PFSK-1 (cell line): Measurements from ENCODE around the gene OSBPL3.

Experiments used
- FOXP2 ChIP-seq: optimal IDR thresholded peaks from 2 replicates; pipeline ENCODE3; 2011; ENCODE audit warnings: borderline replicate concordance, control low read depth, inconsistent platforms; ENCODE audit not compliant: insufficient read depth; ENCODE audit errors: extremely low read length, extremely low read depth
- POLR2AphosphoS5 ChIP-seq: IDR thresholded peaks from 2 replicates; pipeline ENCODE4 v1.6.1; 2012; ENCODE audit warnings: low read depth, mild to moderate bottlenecking, control low read depth, low read length, moderate library complexity
- SIN3A ChIP-seq: IDR thresholded peaks from 2 replicates; pipeline ENCODE4 v1.6.1; 2012; ENCODE audit warnings: mild to moderate bottlenecking, low read length, moderate library complexity, borderline replicate concordance; ENCODE audit not compliant: insufficient read depth
- TAF1 ChIP-seq: IDR thresholded peaks from 2 replicates; pipeline ENCODE4 v1.6.1; 2012; ENCODE audit warnings: low read length, control low read depth, borderline replicate concordance; ENCODE audit not compliant: insufficient read depth
- TF ChIP-seq, protein P1 (sequence below), 2 experiments: IDR thresholded peaks; 2 replicates each; pipeline versions ENCODE4 v1.6.1 to v1.8.0; 2011 to 2012; ENCODE audit warnings: low read depth in 2 of 2, low read length in 2 of 2, control low read depth in 1 of 2, inconsistent platforms in 1 of 2, mild to moderate bottlenecking in 1 of 2, moderate library complexity in 1 of 2; ENCODE audit not compliant: insufficient read depth in 1 of 2

DNA sequence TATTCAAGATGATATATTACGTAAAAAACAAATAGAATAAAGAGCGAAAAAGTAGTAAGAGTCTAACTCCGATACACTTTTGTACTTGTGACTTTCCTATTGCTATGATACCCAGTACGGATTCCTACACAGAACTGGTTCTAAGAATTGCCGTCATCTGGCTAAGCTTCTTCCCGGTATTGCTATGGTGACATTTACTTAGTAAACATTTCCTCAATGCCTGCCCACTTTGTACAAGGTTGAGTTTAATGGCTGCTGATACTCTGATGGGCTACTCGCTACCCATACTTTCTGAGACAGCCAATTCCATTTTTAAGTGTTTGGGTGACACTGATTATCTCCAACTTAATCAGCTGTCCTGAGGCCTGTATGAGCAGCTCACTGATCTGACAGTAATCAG is 55.6 kb downstream of the OSBPL3 start:
- no peak for TF ChIP-seq SIN3A
- TF ChIP-seq, protein P1, sequence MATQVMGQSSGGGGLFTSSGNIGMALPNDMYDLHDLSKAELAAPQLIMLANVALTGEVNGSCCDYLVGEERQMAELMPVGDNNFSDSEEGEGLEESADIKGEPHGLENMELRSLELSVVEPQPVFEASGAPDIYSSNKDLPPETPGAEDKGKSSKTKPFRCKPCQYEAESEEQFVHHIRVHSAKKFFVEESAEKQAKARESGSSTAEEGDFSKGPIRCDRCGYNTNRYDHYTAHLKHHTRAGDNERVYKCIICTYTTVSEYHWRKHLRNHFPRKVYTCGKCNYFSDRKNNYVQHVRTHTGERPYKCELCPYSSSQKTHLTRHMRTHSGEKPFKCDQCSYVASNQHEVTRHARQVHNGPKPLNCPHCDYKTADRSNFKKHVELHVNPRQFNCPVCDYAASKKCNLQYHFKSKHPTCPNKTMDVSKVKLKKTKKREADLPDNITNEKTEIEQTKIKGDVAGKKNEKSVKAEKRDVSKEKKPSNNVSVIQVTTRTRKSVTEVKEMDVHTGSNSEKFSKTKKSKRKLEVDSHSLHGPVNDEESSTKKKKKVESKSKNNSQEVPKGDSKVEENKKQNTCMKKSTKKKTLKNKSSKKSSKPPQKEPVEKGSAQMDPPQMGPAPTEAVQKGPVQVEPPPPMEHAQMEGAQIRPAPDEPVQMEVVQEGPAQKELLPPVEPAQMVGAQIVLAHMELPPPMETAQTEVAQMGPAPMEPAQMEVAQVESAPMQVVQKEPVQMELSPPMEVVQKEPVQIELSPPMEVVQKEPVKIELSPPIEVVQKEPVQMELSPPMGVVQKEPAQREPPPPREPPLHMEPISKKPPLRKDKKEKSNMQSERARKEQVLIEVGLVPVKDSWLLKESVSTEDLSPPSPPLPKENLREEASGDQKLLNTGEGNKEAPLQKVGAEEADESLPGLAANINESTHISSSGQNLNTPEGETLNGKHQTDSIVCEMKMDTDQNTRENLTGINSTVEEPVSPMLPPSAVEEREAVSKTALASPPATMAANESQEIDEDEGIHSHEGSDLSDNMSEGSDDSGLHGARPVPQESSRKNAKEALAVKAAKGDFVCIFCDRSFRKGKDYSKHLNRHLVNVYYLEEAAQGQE (IDR thresholded peaks at IDR 0.05; ENCODE audit: insufficient read depth in 1 of 2, low read depth in 2 of 2, low read length in 2 of 2): no peak
- TF ChIP-seq POLR2AphosphoS5: no peak
- no peak for TF ChIP-seq TAF1
- no peak for TF ChIP-seq FOXP2
